Effector memory CD4-positive, alpha-beta T cell (primary cell): ENCODE measurements around the gene HIPK3.
A peak's percentile ranks its signal among the peaks of the same experiment; 100 is the strongest.
"Not testable (repeated sequence)": the region's sequence is repeated elsewhere in the genome, so short reads cannot be mapped to it uniquely, and the experiment has no call there.

Experiments used
- DNase-seq, 3 donors: peaks; one replicate each; pipeline ENCODE4 v3.0.0-alpha.2; 2020
- H3K27ac ChIP-seq: 2 replicates; pipeline ENCODE4 v1.7.0; 2013; ENCODE audit warnings: mild to moderate bottlenecking, low read length, moderate library complexity; ENCODE audit not compliant: insufficient read depth, poor library complexity, severe bottlenecking
- H3K27me3 ChIP-seq: replicated peaks from 2 replicates; pipeline ENCODE4 v1.7.0; 2013; ENCODE audit warnings: mild to moderate bottlenecking, low read length; ENCODE audit not compliant: insufficient read depth, control insufficient read depth, poor library complexity, severe bottlenecking
- H3K36me3 ChIP-seq: 2 replicates; pipeline ENCODE4 v1.7.0; 2013; ENCODE audit warnings: mild to moderate bottlenecking, low read length, moderate library complexity; ENCODE audit not compliant: control insufficient read depth, insufficient read depth
- H3K4me1 ChIP-seq: 2 replicates; pipeline ENCODE4 v1.7.0; 2013; ENCODE audit warnings: low read length, mild to moderate bottlenecking; ENCODE audit not compliant: control insufficient read depth, insufficient read depth, poor library complexity, severe bottlenecking
- H3K4me3 ChIP-seq: 2 replicates; pipeline ENCODE4 v1.7.0; 2013; ENCODE audit warnings: low read length, low read depth, mild to moderate bottlenecking; ENCODE audit not compliant: insufficient read depth, poor library complexity, severe bottlenecking
- H3K9me3 ChIP-seq: 2 replicates; pipeline ENCODE4 v1.7.0; 2013; ENCODE audit warnings: mild to moderate bottlenecking, low read length, moderate library complexity; ENCODE audit not compliant: control insufficient read depth

The HIPK3 gene

DNA sequence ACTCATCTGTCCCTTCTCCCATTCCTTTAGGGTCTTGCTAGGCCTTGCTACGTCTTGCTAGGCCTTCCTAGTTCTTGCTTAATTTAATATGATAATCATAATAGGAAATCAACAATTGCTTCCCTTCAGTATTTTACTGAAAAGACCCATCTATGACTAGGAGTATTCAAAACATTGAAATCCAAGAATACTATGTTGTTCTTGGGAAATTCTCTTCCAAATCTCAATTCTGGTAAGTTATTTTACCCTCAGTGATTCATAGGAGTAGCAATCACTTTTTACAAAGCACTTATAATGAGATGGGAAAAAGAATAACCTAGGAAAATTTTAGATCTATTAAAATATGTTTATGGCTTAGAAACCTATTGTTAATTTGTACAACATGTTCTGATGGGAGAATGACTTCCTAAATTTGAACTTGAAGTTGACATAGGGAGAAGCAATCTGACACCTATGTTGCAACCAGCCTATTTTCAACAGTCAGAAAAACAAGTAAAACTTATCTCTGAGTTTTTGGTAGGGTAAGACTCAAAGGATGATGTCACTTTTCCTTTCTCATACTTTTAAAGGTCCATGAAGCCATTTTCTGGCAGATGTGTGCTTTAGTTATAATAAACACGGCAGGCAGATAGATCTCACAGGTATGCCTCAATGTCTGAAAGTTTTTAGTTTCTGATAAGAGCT is 29.5 kb upstream of the HIPK3 start:
- H3K4me3 ChIP-seq, result no peak overlapping the region
- DNase-seq, result no peak
- no peaks in the 10 kb centered on the region for H3K36me3 ChIP-seq
- H3K4me1 ChIP-seq, result no peaks in the 10 kb centered on the region
- no peak overlapping the region for H3K27ac ChIP-seq
- H3K27me3 ChIP-seq, result no peaks in the 10 kb centered on the region
- no peaks in the 10 kb centered on the region for H3K9me3 ChIP-seq

DNA sequence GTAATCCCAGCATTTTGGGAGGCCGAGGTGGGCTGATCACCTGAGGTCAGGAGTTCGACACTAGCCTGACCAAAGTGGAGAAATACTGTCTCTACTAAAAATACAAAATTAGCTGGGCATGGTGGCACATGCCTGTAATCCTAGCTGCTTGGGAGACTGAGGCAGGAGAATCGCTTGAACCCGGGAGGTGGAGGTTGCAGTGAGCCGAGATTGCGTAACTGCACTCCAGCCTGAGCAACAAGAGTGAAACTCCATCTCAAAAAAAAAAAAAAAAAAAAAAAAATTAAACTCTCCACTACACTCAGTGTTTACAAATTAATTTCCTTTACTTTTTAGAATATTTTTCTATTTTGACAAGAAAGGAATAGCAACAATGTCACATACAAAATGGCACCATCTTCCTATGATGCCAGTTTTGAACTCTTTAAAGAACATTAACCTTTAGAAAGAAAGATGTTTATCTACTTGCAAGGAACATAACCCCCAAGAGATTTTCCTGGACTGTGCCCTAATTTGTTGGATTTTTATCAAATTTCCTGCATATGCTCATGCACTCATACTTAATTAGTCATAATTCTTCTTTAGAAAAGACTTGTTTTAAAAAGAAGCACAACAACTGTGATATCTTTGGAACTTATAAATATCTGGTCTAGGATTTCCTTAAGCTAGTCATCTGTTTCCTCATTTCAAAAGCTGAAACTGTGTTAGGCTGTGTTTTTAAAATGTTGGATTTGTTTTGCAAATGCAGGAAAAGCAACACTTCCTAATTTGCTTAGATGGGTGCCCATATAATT is 22.6 kb upstream of the HIPK3 start:
- no peak overlapping the region for H3K27ac ChIP-seq
- no peaks in the 10 kb centered on the region for H3K36me3 ChIP-seq
- H3K9me3 ChIP-seq, result no peaks in the 10 kb centered on the region
- H3K4me3 ChIP-seq, result no peak overlapping the region
- no peaks in the 10 kb centered on the region for H3K4me1 ChIP-seq
- H3K27me3 ChIP-seq, result no peaks in the 10 kb centered on the region
- no peak for DNase-seq

DNA sequence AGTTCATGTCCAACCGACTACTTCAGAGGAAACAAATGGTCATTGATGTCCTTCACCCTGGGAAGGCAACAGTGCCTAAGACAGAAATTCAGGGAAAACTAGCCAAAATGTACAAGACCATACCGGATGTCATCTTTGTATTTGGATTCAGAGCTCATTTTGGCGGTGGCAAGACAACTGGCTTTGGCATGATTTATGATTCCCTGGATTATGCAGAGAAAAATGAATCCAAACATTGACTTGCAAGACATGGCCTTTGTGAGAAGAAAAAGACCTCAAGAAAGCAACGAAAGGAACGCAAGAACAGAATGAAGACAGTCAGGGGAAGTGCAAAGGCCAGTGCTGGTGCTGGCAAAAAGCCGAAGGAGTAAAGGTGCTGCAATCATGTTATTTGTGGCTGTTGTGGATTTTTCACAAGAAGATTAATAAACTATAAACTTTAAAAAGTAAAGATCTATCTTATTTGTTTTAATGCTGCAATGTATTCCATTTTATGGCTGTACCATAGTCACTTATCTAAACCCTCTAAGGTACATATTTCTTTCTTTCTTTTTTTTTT is 20.1 kb upstream of the HIPK3 start:
- Histone ChIP-seq H3K9me3 (no peaks in the 10 kb centered on the region), H3K4me1 (no peaks in the 10 kb centered on the region), H3K27ac (no peak overlapping the region), H3K27me3 (no peaks in the 10 kb centered on the region), H3K36me3 (no peaks in the 10 kb centered on the region), H3K4me3 (no peak overlapping the region)
- DNase-seq, result no peak

DNA sequence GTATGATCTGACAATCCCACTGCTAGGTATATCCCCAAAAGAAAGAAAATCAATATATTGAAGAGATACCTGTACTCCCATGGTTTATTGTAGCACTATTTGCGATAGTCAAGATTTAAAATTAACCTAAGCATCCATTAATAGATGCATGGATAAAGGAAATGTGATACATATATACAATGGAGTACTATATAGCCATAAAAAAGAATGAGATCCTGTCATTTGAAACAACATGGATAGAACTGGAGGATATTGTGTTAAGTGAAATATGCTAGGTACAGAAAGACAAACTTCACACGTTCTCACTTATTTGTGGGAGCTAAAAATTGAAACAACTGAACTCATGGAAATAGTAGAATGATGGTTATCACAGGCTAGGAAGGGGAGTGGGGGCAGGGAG is 14.6 kb upstream of the HIPK3 start:
- H3K4me1 ChIP-seq, result no peaks in the 10 kb centered on the region
- no peaks in the 10 kb centered on the region for H3K27me3 ChIP-seq
- H3K27ac ChIP-seq, result no peak overlapping the region
- no peaks in the 10 kb centered on the region for H3K9me3 ChIP-seq
- H3K4me3 ChIP-seq, result no peak overlapping the region
- DNase-seq, result no peak
- H3K36me3 ChIP-seq, result no peaks in the 10 kb centered on the region

DNA sequence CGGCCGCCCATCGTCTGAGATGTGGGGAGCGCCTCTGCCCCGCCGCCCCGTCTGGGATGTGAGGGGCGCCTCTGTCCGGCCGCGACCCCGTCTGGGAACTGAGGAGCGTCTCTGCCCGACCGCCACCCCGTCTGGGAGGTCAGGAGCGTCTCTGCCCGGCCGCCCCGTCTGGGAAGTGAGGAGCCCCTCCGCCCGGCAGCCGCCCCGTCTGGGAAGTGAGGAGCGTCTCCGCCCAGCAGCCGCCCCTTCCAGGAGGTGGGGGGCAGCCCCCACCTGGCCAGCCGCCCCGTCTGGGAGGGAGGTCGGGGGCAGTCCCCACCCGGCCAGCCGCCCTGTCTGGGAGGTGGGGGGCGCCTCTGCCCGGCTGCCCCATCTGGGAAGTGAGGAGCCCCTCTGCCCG is 13.5 kb upstream of the HIPK3 start:
- H3K27me3 ChIP-seq, DNase-seq, H3K36me3 ChIP-seq, H3K9me3 ChIP-seq, H3K4me3 ChIP-seq, H3K27ac ChIP-seq, H3K4me1 ChIP-seq: not testable (repeated sequence)

DNA sequence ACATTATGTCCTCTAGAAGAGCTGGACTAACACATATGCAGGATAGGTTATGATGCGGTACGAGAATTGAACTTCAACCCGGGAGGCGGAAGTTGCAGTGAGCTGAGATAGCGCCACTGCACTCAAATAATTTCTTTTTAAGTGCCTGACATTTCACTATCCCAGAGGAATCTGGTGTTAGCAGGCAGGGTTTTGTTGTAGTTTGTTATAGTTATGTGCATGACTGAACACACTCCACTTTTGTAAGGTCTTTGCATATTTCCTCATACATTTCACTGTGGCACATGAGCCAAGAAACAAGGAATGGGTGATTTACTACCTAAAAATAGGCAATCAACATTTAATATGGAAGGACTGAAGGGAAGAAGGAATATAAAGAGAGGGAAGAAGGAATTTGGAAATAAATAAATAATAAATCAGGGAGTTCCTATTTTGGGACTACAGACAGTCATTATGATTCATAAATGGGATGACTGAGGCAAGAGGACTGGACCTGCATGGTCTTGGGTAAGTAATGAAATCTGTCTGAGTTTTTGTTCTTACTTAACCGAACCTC is 8.7 kb upstream of the HIPK3 start:
- DNase-seq, result no peak
- Histone ChIP-seq H3K36me3 (no peaks in the 10 kb centered on the region), H3K9me3 (no peaks in the 10 kb centered on the region), H3K4me1 (no peaks in the 10 kb centered on the region), H3K4me3 (no peak overlapping the region), H3K27me3 (no peaks in the 10 kb centered on the region), H3K27ac (no peak overlapping the region)

DNA sequence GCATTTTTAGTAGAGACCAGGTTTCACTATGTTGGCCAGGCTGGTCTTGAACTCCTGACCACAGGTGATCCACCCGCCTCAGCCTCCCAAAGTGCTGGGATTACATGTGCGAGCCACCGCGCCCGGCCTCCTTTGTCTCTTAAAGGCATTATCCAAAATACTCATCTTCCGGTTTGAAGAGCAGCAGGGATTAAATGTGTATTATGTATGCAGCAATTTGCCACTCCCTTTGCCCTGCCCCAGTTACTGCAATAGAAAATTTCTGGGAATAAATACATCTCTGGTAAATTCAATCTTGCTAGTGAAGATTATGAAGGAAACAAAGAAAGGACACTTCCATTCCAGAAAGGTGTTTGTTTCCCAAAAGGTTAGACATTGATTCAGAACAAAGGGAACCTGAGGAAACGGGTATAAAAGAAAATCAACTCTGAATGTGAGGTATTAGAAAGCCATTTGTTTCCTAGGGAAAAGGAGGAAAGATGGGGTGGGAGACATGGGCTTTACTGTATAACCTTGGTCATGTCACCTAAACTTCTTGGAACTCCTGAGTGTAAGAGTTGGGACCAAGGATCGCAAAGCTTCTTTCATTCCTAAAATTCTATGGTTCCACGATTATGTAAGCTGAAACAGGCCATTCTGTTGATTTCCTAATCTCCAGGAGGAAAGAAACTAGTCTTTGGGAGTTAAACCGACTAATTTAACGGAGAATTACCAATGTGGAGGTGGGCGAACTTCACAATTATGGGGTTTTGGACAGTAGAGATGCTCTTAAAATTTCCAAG is 959 bp upstream of the HIPK3 start:
- H3K36me3 ChIP-seq, result no peaks in the 10 kb centered on the region
- no peaks in the 10 kb centered on the region for H3K9me3 ChIP-seq
- no peak for DNase-seq
- H3K27me3 ChIP-seq, result no peaks in the 10 kb centered on the region
- peaks cover 8% of the 10 kb centered on the region for H3K4me1 ChIP-seq
- peak overlapping the region; percentile 99 for H3K4me3 ChIP-seq
- H3K27ac ChIP-seq, result peak overlapping the region; percentile 98

DNA sequence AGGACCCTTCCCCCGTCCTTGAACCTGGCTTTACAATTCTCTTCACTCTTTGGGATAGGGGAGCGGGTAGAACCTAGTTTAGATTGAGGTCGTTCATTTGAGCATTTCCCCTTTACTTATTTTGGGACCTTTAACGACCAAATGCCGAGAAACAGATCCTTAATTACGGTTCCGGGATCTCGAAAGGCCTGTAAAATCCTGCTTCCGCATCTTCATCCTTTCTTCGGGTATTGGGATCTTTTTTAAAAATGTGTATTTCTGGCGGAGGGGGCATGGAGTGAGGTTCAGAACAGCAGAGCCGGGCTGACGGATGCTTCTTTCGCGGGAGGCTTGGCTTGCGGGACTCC is 395 bp upstream of the HIPK3 start:
- H3K27ac ChIP-seq, result peak overlapping the region; percentile 98
- no peaks in the 10 kb centered on the region for H3K27me3 ChIP-seq
- peak overlapping the region; percentile 99 for H3K4me3 ChIP-seq
- H3K4me1 ChIP-seq, result peaks cover 8% of the 10 kb centered on the region
- no peaks in the 10 kb centered on the region for H3K36me3 ChIP-seq
- no peak for DNase-seq
- H3K9me3 ChIP-seq, result no peaks in the 10 kb centered on the region

DNA sequence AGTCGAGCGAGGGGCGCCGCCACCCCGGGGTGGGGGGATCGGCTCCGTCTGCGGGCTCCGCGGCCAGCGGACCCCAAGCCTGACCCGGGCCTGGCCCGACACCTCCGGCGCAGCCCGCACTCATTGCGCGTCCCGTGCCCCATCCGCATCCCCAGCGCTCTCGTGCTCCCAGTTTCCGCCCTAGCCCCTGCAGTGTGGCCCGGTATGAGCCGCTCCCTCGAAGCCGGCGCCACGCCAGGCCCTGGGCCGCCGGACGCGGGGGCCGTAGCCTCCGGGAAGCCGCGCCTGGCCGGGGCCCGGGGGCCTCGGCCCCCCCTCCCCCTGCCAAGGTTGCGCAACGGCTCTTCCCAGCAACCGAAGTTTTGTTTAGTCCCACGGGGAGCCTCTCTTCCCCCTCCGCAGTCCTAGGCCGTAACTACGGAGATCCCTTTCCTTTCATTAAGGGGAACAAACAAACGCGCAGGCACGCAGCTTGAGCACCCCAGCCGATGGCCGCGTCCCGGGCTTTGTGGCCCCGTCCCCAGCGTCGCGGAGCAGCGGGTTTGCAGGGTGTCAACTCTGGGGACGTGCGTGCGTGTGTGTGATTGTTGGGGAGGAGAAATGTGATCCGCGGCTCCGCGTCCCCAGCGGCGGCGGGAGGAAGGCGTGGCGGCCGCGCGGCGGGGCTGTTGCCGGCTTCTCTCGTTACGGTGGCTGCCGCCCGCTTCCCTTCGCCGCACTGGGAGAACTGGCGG is 883 bp downstream of the HIPK3 start:
- H3K27ac ChIP-seq, result peak overlapping the region; percentile 98
- H3K4me1 ChIP-seq, result peaks cover 8% of the 10 kb centered on the region
- H3K36me3 ChIP-seq, result no peaks in the 10 kb centered on the region
- DNase-seq, result peak; percentile 44 to 59 (median 56)
- no peaks in the 10 kb centered on the region for H3K27me3 ChIP-seq
- no peaks in the 10 kb centered on the region for H3K9me3 ChIP-seq
- peak overlapping the region; percentile 99 for H3K4me3 ChIP-seq
